K562 (cell line): ENCODE data around the gene TENM3. TPM values are rescaled to one million over a fixed set of nuclear protein-coding genes. Genes with fewer than 3 reads are reported as not detected.

Source experiments
- ATAC-seq: fragments of 200-7000 bp; cut with Tn5 transposase; 3 replicates; pipeline ENCODE4 v1.9.1; 2020; ENCODE audit warnings: moderate library complexity
- BruUV-seq: library from RNA; stranded (reverse); fragments of 400-500 nt; replicated peaks from 2 replicates; lab custom pipeline; 2021; lab: Mats Ljungman, UMichigan
- CTCF ChIA-PET: fragments of 300-600 bp; formaldehyde crosslinking; extraction: SDS; loops from one replicate; lab custom pipeline; 2021; ENCODE audit warnings: low intra/inter-chr PET ratio; lab: Yijun Ruan, JAX
- POLR2A ChIA-PET: fragments of 300-600, 350-650 bp; sonication (Branson Sonifier 250); formaldehyde crosslinking; extraction: SDS; loops from one replicate; lab custom pipeline; 2021; ENCODE audit warnings: antibody characterized with exemption, inconsistent platforms; lab: Yijun Ruan, JAX
- DNase-seq, 4 experiments: peaks; one replicate each; pipeline versions ENCODE4 v3.0.0 to v3.0.0-alpha.2; 2011 to 2018; ENCODE audit warnings: low spot score in 3 of 4, mixed read lengths in 3 of 4; ENCODE audit errors: extremely low read depth in 1 of 4
- FAIRE-seq: peaks from 2 replicates; lab custom pipeline; 2011; peaks lifted over from hg19 to GRCh38; lab: Jason Lieb, UNC
- H2AFZ ChIP-seq: 2 replicates; pipeline ENCODE4 v1.6.0; 2011; ENCODE audit warnings: low read depth, low read length, control low read depth, inconsistent platforms
- H3K27ac ChIP-seq: fragments of 200-600 bp; 3 replicates; pipeline ENCODE4 v1.8.0; 2011; ENCODE audit warnings: low read depth, mild to moderate bottlenecking, control low read depth, inconsistent platforms, low read length, moderate library complexity, mixed read lengths; ENCODE audit errors: extremely low read depth
- H3K27me3 ChIP-seq, 2 experiments: fragments of 300-600 bp in 1 of 2; 2 replicates in 1 of 2; 3 replicates in 1 of 2; pipeline versions ENCODE4 v1.6.0 to v1.8.0; 2011; ENCODE audit warnings: inconsistent platforms in 2 of 2, low read length in 2 of 2, mild to moderate bottlenecking in 1 of 2, mixed read lengths in 1 of 2, moderate library complexity in 1 of 2; ENCODE audit not compliant: control insufficient read depth in 2 of 2, insufficient read depth in 2 of 2
- H3K36me3 ChIP-seq: fragments of 300-600 bp; 3 replicates; pipeline ENCODE4 v1.8.0; 2011; ENCODE audit warnings: mild to moderate bottlenecking, low read length, inconsistent platforms; ENCODE audit not compliant: control insufficient read depth, insufficient read depth
- H3K4me1 ChIP-seq, 2 experiments: fragments of 200-600 bp in 1 of 2; replicated peaks in 1 of 2; 2 replicates in 1 of 2; 3 replicates in 1 of 2; pipeline versions ENCODE4 v1.5.1 to v1.8.0; 2011; ENCODE audit warnings: inconsistent platforms in 2 of 2, low read length in 2 of 2, mild to moderate bottlenecking in 1 of 2, mixed read lengths in 1 of 2, moderate library complexity in 1 of 2; ENCODE audit not compliant: control insufficient read depth in 2 of 2, insufficient read depth in 2 of 2
- H3K4me2 ChIP-seq: 2 replicates; pipeline ENCODE4 v1.6.1; 2011; ENCODE audit warnings: low read length, control low read depth, inconsistent platforms, mixed read lengths; ENCODE audit not compliant: insufficient read depth
- H3K4me3 ChIP-seq: fragments of 200-600 bp; sonication (generic), shearing (Covaris generic); 2 replicates; pipeline ENCODE4 v1.5.1; 2016; ENCODE audit warnings: control low read depth, inconsistent platforms
- H3K79me2 ChIP-seq: fragments of 200-600 bp; 3 replicates; pipeline ENCODE4 v1.8.0; 2011; ENCODE audit warnings: low read length, inconsistent platforms; ENCODE audit not compliant: control insufficient read depth, insufficient read depth
- H3K9ac ChIP-seq, 2 experiments: 2 replicates each; pipeline versions ENCODE4 v1.6.0 to v1.6.1; 2011; ENCODE audit warnings: low read depth in 2 of 2, low read length in 2 of 2, control low read depth in 1 of 2, inconsistent platforms in 1 of 2, mild to moderate bottlenecking in 1 of 2, mixed read lengths in 1 of 2; ENCODE audit not compliant: insufficient read depth in 1 of 2
- H3K9me1 ChIP-seq: one replicate; pipeline ENCODE4 v1.6.0; 2011; ENCODE audit warnings: inconsistent platforms, mild to moderate bottlenecking, low read length, moderate library complexity; ENCODE audit not compliant: control insufficient read depth, insufficient read depth
- H3K9me3 ChIP-seq: replicated peaks from 2 replicates; pipeline ENCODE4 v1.5.1; 2011; ENCODE audit warnings: low read depth, low read length, inconsistent platforms; ENCODE audit not compliant: control insufficient read depth, insufficient read depth
- H4K20me1 ChIP-seq: replicated peaks from 2 replicates; pipeline ENCODE4 v1.6.1; 2011; ENCODE audit warnings: low read length, inconsistent platforms, mixed read lengths; ENCODE audit not compliant: control insufficient read depth, insufficient read depth
- GATA2 ChIP-seq: sonication (generic); formaldehyde crosslinking; IDR thresholded peaks from 2 replicates; pipeline ENCODE4 v1.4.0; 2020; ENCODE audit warnings: mild to moderate bottlenecking, missing genetic modification reagents
- HSF4 ChIP-seq: fragments of 250-450 bp; sonication (Bioruptor Pico); IDR thresholded peaks from 2 replicates; pipeline ENCODE4 v2.1.2; 2022; ENCODE audit warnings: mild to moderate bottlenecking, moderate library complexity, borderline replicate concordance
- PATZ1 ChIP-seq: fragments of 250-450 bp; sonication (Bioruptor Pico); IDR thresholded peaks from 2 replicates; pipeline ENCODE4 v1.5.0; 2020; ENCODE audit warnings: mild to moderate bottlenecking, borderline replicate concordance
- PHB ChIP-seq: fragments of 250-450 bp; sonication (Bioruptor Pico); IDR thresholded peaks from 2 replicates; pipeline ENCODE4 v1.5.0; 2021
- THRA ChIP-seq: fragments of 450-650 bp; IDR thresholded peaks from 2 replicates; pipeline ENCODE4 v1.6.1; 2017; ENCODE audit warnings: mild to moderate bottlenecking, moderate library complexity
- WGBS: fragments of 100-300 bp; shearing (Covaris generic); methylation state at CpG from one replicate; pipeline ENCODE4 v1.1.6; 2016; ENCODE audit warnings: low coverage, mixed read lengths; ENCODE audit not compliant: insufficient coverage; ENCODE audit errors: missing lambda C conversion rate; 5-methylcytosine and 5-hydroxymethylcytosine counted together
- in situ Hi-C: fragments of 300-500 bp; cut with MboI; formaldehyde crosslinking; loops from 4 replicates; pipeline ENCODE4 v1.15.0; 2018; ENCODE audit warnings: inconsistent platforms, mixed read lengths
- intact Hi-C: fragments of 100-400 bp; cut with micrococcal nuclease; formaldehyde crosslinking; loops from 2 replicates; pipeline ENCODE4 v1.14.2; 2022
- polyA plus RNA-seq, 8 experiments: library from polyadenylated mRNA; depleted of rRNA in 4 of 8; stranded (reverse) in 5 of 8; unstranded in 3 of 8; fragments of >200 nt; fragmentation: Nextera tagmentation in 2 of 8; fragmentation: Illumina TruSeq in 1 of 8; extraction: Ambion mirVana in 2 of 8; extraction: Trizol in 1 of 8; gene quantifications; 2 replicates each; pipeline versions ENCODE4 v1.2.1 to v1.2.3, GENCODE V29; 2011 to 2014; ENCODE audit warnings: inconsistent platforms in 1 of 8, missing spikeins in 1 of 8
- total RNA-seq, 7 experiments: library from RNA; depleted of rRNA in 6 of 7; stranded (reverse); fragments of >200 nt in 6 of 7; fragmentation: Illumina TruSeq in 2 of 7; extraction: Trizol in 2 of 7; gene quantifications; 2 replicates each; pipeline versions ENCODE4 v1.2.1 to v1.2.3, GENCODE V29; 2011 to 2021; ENCODE audit warnings: low replicate concordance in 1 of 7
- TF ChIP-seq, protein P1 (sequence below): sonication (generic); formaldehyde crosslinking; IDR thresholded peaks from 2 replicates; pipeline ENCODE4 v1.8.1; 2023; ENCODE audit warnings: missing genetic modification reagents, mild to moderate bottlenecking, borderline replicate concordance

The TENM3 gene
- total and polyA plus RNA-seq, 9 of the 15 experiments (the other 6 are each of a cell fraction or from before 2014, with no cell fraction given), result 0.01 to 0.02 TPM; not detected in 7

- ATAC-seq (no peak), DNase-seq (no peak), FAIRE-seq (no peak)
- Histone ChIP-seq H3K79me2 (no peaks in the 10 kb centered on the region), H3K4me2 (no peak overlapping the region), H3K27ac (no peak overlapping the region), H3K9ac (no peak overlapping the region), H3K4me3 (no peak overlapping the region), H3K27me3 (no peaks in the 10 kb centered on the region), H4K20me1 (no peaks in the 10 kb centered on the region), H2AFZ (no peak overlapping the region), H3K9me3 (no peaks in the 10 kb centered on the region), H3K9me1 (no peaks in the 10 kb centered on the region), H3K36me3 (no peaks in the 10 kb centered on the region)
- intact Hi-C loops (no loop called here), in situ Hi-C loops (no loop called here)
- 0% methylated on average over 4 of the region's 4 CpGs for WGBS
- ChIA-PET CTCF (no interaction called here), POLR2A (no interaction called here)
- no TSS peak for BruUV-seq
- no peak for TF ChIP-seq PHB (CRISPR knock-in tag)
- TF ChIP-seq, protein P1, sequence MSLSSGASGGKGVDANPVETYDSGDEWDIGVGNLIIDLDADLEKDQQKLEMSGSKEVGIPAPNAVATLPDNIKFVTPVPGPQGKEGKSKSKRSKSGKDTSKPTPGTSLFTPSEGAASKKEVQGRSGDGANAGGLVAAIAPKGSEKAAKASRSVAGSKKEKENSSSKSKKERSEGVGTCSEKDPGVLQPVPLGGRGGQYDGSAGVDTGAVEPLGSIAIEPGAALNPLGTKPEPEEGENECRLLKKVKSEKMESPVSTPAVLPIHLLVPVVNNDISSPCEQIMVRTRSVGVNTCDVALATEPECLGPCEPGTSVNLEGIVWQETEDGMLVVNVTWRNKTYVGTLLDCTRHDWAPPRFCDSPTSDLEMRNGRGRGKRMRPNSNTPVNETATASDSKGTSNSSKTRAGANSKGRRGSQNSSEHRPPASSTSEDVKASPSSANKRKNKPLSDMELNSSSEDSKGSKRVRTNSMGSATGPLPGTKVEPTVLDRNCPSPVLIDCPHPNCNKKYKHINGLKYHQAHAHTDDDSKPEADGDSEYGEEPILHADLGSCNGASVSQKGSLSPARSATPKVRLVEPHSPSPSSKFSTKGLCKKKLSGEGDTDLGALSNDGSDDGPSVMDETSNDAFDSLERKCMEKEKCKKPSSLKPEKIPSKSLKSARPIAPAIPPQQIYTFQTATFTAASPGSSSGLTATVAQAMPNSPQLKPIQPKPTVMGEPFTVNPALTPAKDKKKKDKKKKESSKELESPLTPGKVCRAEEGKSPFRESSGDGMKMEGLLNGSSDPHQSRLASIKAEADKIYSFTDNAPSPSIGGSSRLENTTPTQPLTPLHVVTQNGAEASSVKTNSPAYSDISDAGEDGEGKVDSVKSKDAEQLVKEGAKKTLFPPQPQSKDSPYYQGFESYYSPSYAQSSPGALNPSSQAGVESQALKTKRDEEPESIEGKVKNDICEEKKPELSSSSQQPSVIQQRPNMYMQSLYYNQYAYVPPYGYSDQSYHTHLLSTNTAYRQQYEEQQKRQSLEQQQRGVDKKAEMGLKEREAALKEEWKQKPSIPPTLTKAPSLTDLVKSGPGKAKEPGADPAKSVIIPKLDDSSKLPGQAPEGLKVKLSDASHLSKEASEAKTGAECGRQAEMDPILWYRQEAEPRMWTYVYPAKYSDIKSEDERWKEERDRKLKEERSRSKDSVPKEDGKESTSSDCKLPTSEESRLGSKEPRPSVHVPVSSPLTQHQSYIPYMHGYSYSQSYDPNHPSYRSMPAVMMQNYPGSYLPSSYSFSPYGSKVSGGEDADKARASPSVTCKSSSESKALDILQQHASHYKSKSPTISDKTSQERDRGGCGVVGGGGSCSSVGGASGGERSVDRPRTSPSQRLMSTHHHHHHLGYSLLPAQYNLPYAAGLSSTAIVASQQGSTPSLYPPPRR, result no peak
- TF ChIP-seq GATA2 (CRISPR knock-in tag), result no peak
- TF ChIP-seq PATZ1 (CRISPR knock-in tag), result no peak
- TF ChIP-seq THRA, result no peak
- TF ChIP-seq HSF4 (CRISPR knock-in tag), result no peak
- TF ChIP-seq, all 486 proteins: peak for 0
- no peaks in the 10 kb centered on the region for H3K4me1 ChIP-seq
Measured at GRCh38 chr4:182560358-182560757, 317.2 kb downstream of the TENM3 start.
